H1 (cell line): ENCODE data around the gene IGBP1. TPM values are rescaled to one million over a fixed set of nuclear protein-coding genes. Genes with fewer than 3 reads are reported as not detected.

Source experiments
- CTCF ChIA-PET: fragments of 300-600 bp; sonication (Branson Sonifier 250); formaldehyde crosslinking; loops from one replicate; lab custom pipeline; 2021; ENCODE audit not compliant: partially characterized antibody; lab: Charles Lee
- POLR2A ChIA-PET: fragments of 300-600 bp; sonication (Branson Sonifier 250); formaldehyde crosslinking; loops from one replicate; lab custom pipeline; 2021; ENCODE audit warnings: inconsistent platforms; ENCODE audit not compliant: partially characterized antibody; lab: Charles Lee
- DNase-seq, 2 experiments: peaks; one replicate each; pipeline versions ENCODE4 v3.0.0 to v3.0.0-alpha.2; 2010 to 2022; ENCODE audit warnings: low spot score in 2 of 2, low read depth in 1 of 2, mixed read lengths in 1 of 2
- FAIRE-seq: peaks from 2 replicates; lab custom pipeline; 2011; peaks lifted over from hg19 to GRCh38; lab: Jason Lieb, UNC
- H2AFZ ChIP-seq: 2 replicates; pipeline ENCODE4 v1.8.1; 2012; ENCODE audit warnings: low read length, inconsistent platforms
- H2AK5ac ChIP-seq: 2 replicates; pipeline ENCODE4 v1.6.1; 2013; ENCODE audit warnings: low read depth, low read length
- H2BK120ac ChIP-seq: replicated peaks from 2 replicates; pipeline ENCODE3; 2013; ENCODE audit warnings: low read depth, low read length, inconsistent platforms
- H2BK12ac ChIP-seq: 2 replicates; pipeline ENCODE4 v1.6.1; 2013; ENCODE audit warnings: low read depth, low read length
- H2BK15ac ChIP-seq: 2 replicates; pipeline ENCODE4 v1.6.1; 2013; ENCODE audit warnings: low read length
- H2BK20ac ChIP-seq: 2 replicates; pipeline ENCODE4 v1.6.1; 2013; ENCODE audit warnings: low read length
- H2BK5ac ChIP-seq: 2 replicates; pipeline ENCODE4 v1.6.1; 2013; ENCODE audit warnings: low read depth, low read length
- H3K14ac ChIP-seq: 2 replicates; pipeline ENCODE4 v1.6.1; 2013; ENCODE audit warnings: inconsistent platforms; ENCODE audit not compliant: insufficient read length
- H3K18ac ChIP-seq: 2 replicates; pipeline ENCODE4 v1.6.1; 2013; ENCODE audit warnings: low read length; ENCODE audit errors: extremely low read depth
- H3K23ac ChIP-seq: 2 replicates; pipeline ENCODE4 v1.6.1; 2013; ENCODE audit warnings: inconsistent platforms; ENCODE audit not compliant: insufficient read length
- H3K23me2 ChIP-seq: 2 replicates; pipeline ENCODE4 v1.6.1; 2013; ENCODE audit warnings: low read depth, low read length
- H3K27ac ChIP-seq: 2 replicates; pipeline ENCODE4 v1.6.1; 2011; ENCODE audit warnings: low read depth, low read length, inconsistent platforms
- H3K27me3 ChIP-seq, 4 experiments: replicated peaks in 1 of 4; 1 replicate in 1 of 4; 2 replicates in 3 of 4; pipeline versions ENCODE4 v1.6.1 to v1.8.1; 2011 to 2013; ENCODE audit warnings: low read length in 3 of 4, mild to moderate bottlenecking in 3 of 4, inconsistent platforms in 2 of 4, mixed read lengths in 2 of 4, moderate library complexity in 1 of 4; ENCODE audit not compliant: control insufficient read depth in 3 of 4, insufficient read depth in 3 of 4; ENCODE audit errors: extremely low read depth in 1 of 4
- H3K36me3 ChIP-seq, 4 experiments: 2 replicates each; pipeline versions ENCODE4 v1.6.1 to v1.8.1; 2011 to 2013; ENCODE audit warnings: mild to moderate bottlenecking in 4 of 4, low read length in 3 of 4, moderate library complexity in 2 of 4, control low read depth in 1 of 4, inconsistent platforms in 1 of 4; ENCODE audit not compliant: insufficient read depth in 4 of 4, control insufficient read depth in 2 of 4
- H3K4ac ChIP-seq: replicated peaks from 2 replicates; pipeline ENCODE3; 2013; ENCODE audit warnings: low read length, low read depth, mixed read lengths, inconsistent platforms; ENCODE audit not compliant: insufficient read length
- H3K4me1 ChIP-seq, 4 experiments: replicated peaks in 1 of 4; 1 replicate in 1 of 4; 2 replicates in 3 of 4; pipeline versions ENCODE4 v1.6.1 to v1.8.1; 2011 to 2013; ENCODE audit warnings: low read length in 3 of 4, inconsistent platforms in 2 of 4, mixed read lengths in 1 of 4; ENCODE audit not compliant: insufficient read depth in 4 of 4, control insufficient read depth in 3 of 4
- H3K4me2 ChIP-seq, 2 experiments: 2 replicates each; pipeline versions ENCODE4 v1.6.1 to v1.8.1; 2011 to 2013; ENCODE audit warnings: low read depth in 2 of 2, low read length in 2 of 2, control low read depth in 1 of 2, inconsistent platforms in 1 of 2, mild to moderate bottlenecking in 1 of 2; ENCODE audit not compliant: insufficient read depth in 1 of 2
- H3K4me3 ChIP-seq, 4 experiments: fragments of 200-600, 300-600 bp in 1 of 4; sonication (generic), shearing (Covaris generic), sonication (Bioruptor Twin) in 1 of 4; 2 replicates each; pipeline versions ENCODE4 v1.5.1 to v1.8.1; 2011 to 2016; ENCODE audit warnings: low read length in 4 of 4, low read depth in 3 of 4, control low read depth in 2 of 4, inconsistent platforms in 2 of 4, mild to moderate bottlenecking in 2 of 4, mixed read lengths in 1 of 4, moderate library complexity in 1 of 4; ENCODE audit not compliant: insufficient read depth in 2 of 4; ENCODE audit errors: extremely low read depth in 1 of 4
- H3K56ac ChIP-seq: replicated peaks from 2 replicates; pipeline ENCODE3; 2013; ENCODE audit warnings: low read depth, mild to moderate bottlenecking, mixed read lengths, low read length, inconsistent platforms; ENCODE audit not compliant: insufficient read length
- H3K79me1 ChIP-seq: 2 replicates; pipeline ENCODE4 v1.6.1; 2013; ENCODE audit warnings: low read depth, low read length, control low read depth
- H3K79me2 ChIP-seq, 2 experiments: 2 replicates each; pipeline versions ENCODE4 v1.6.1 to v1.8.1; 2012 to 2013; ENCODE audit warnings: low read length in 2 of 2, mild to moderate bottlenecking in 2 of 2, inconsistent platforms in 1 of 2; ENCODE audit not compliant: insufficient read depth in 2 of 2, control insufficient read depth in 1 of 2
- H3K9ac ChIP-seq, 4 experiments: replicated peaks in 1 of 4; 1 replicate in 1 of 4; 2 replicates in 3 of 4; pipeline versions ENCODE4 v1.6.1 to v1.8.1; 2011 to 2013; ENCODE audit warnings: low read depth in 3 of 4, low read length in 3 of 4, control low read depth in 2 of 4, mild to moderate bottlenecking in 2 of 4, moderate library complexity in 2 of 4, inconsistent platforms in 1 of 4; ENCODE audit errors: extremely low read depth in 1 of 4
- H3K9me3 ChIP-seq, 2 experiments: 2 replicates each; pipeline versions ENCODE4 v1.6.1 to v1.8.1; 2012 to 2013; ENCODE audit warnings: mild to moderate bottlenecking in 2 of 2, moderate library complexity in 2 of 2, control low read depth in 1 of 2, inconsistent platforms in 1 of 2, low read depth in 1 of 2, low read length in 1 of 2, mixed read lengths in 1 of 2; ENCODE audit not compliant: insufficient read depth in 2 of 2
- H4K20me1 ChIP-seq, 2 experiments: replicated peaks in 1 of 2; 2 replicates each; pipeline versions ENCODE3 to v1.8.1; 2011 to 2013; ENCODE audit warnings: inconsistent platforms in 2 of 2, low read length in 2 of 2, mild to moderate bottlenecking in 1 of 2; ENCODE audit not compliant: insufficient read depth in 2 of 2, control insufficient read depth in 1 of 2
- H4K5ac ChIP-seq: 2 replicates; pipeline ENCODE4 v1.6.1; 2013; ENCODE audit warnings: low read length, low read depth, mixed read lengths, inconsistent platforms; ENCODE audit not compliant: insufficient read length
- H4K8ac ChIP-seq: 2 replicates; pipeline ENCODE4 v1.8.0; 2013; ENCODE audit warnings: mild to moderate bottlenecking, moderate library complexity, low read length, inconsistent platforms; ENCODE audit not compliant: insufficient read depth; ENCODE audit errors: extremely low read depth
- H4K91ac ChIP-seq: replicated peaks from 2 replicates; pipeline ENCODE3; 2013; ENCODE audit warnings: low read length, mixed read lengths, inconsistent platforms; ENCODE audit not compliant: insufficient read length
- KDM1A ChIP-seq: fragments of 200-600, 300-600 bp; sonication (generic); IDR thresholded peaks from 2 replicates; pipeline ENCODE4 v1.7.1; 2016; ENCODE audit warnings: mild to moderate bottlenecking, low read length, borderline replicate concordance
- WGBS, 2 experiments: shearing (Covaris generic) in 1 of 2; methylation state at CpG; one replicate each; pipeline versions ENCODE4 v1.1.6 to v1.1.7; 2013 to 2015; ENCODE audit warnings: low lambda C conversion rate in 2 of 2, mixed read lengths in 2 of 2, inconsistent platforms in 1 of 2, low coverage in 1 of 2, missing lambda C conversion rate in 1 of 2; ENCODE audit not compliant: insufficient replicate concordance in 2 of 2, insufficient coverage in 1 of 2, insufficient read length in 1 of 2; ENCODE audit errors: extremely low coverage in 1 of 2, missing lambda C conversion rate in 1 of 2; 5-methylcytosine and 5-hydroxymethylcytosine counted together
- polyA plus RNA-seq, 7 experiments: library from polyadenylated mRNA; depleted of rRNA in 3 of 7; stranded (reverse) in 5 of 7; unstranded in 2 of 7; fragments of >200 nt in 5 of 7; fragments of 200-250 nt in 2 of 7; gene quantifications; 1 replicate in 5 of 7; 2 replicates in 1 of 7; 4 replicates in 1 of 7; pipeline versions ENCODE4 v1.2.1 to v1.2.3, GENCODE V29; 2011 to 2013; ENCODE audit warnings: missing spikeins in 2 of 7, mixed read lengths in 2 of 7
- total RNA-seq: library from RNA; stranded (reverse); fragmentation: NEBNext Ultra II Directional; extraction: Animal tissue kit (Norgen Biotek cat#: 25700); gene quantifications from 2 replicates; pipeline ENCODE4 v1.2.1, GENCODE V29; 2021

The IGBP1 gene
- total and polyA plus RNA-seq, 2 of the 8 experiments (the other 6 are each of a cell fraction or from before 2014, with no cell fraction given), result 41.3 to 45.4 TPM

- H3K4me1 ChIP-seq, result no peaks in the 10 kb centered on the region
- FAIRE-seq, result no peak
- H3K36me3 ChIP-seq, result no peaks in the 10 kb centered on the region
- H3K79me2 ChIP-seq, result no peaks in the 10 kb centered on the region
- H3K9me3 ChIP-seq, result no peaks in the 10 kb centered on the region
- no peak overlapping the region for H3K4me2 ChIP-seq
- H2BK5ac ChIP-seq, result no peak overlapping the region
- H4K20me1 ChIP-seq, result no peaks in the 10 kb centered on the region
- H3K18ac ChIP-seq, result no peak overlapping the region
- H3K56ac ChIP-seq, result no peak overlapping the region
- CTCF ChIA-PET, result interaction anchor here (1.6 kb wide), 1 partner anchor 58 kb away, joined by 6 read pairs; no protein-coding TSS in a partner anchor
- no peak overlapping the region for H2BK120ac ChIP-seq
- H3K14ac ChIP-seq, result no peak overlapping the region
- no peak overlapping the region for H3K9ac ChIP-seq
- DNase-seq, result no peak
- no peaks in the 10 kb centered on the region for H3K27me3 ChIP-seq
- no peak overlapping the region for H2BK15ac ChIP-seq
- no peak overlapping the region for H3K4ac ChIP-seq
- no peak overlapping the region for H2AFZ ChIP-seq
- no peak overlapping the region for H2BK20ac ChIP-seq
- no peak overlapping the region for H4K8ac ChIP-seq
- no peaks in the 10 kb centered on the region for H3K23me2 ChIP-seq
- no peak overlapping the region for H3K4me3 ChIP-seq
- H3K23ac ChIP-seq, result no peak overlapping the region
- no peak for TF ChIP-seq KDM1A
- TF ChIP-seq, all 59 proteins: peak for 0
- Histone ChIP-seq H2AK5ac (no peak overlapping the region), H3K27ac (no peak overlapping the region), H3K79me1 (no peaks in the 10 kb centered on the region), H4K91ac (no peak overlapping the region), H2BK12ac (no peak overlapping the region), H4K5ac (no peak overlapping the region)
- WGBS, 2 experiments, result 80% methylated on average over 4 of the region's 4 CpGs; no CpG with 5 or more reads in 1 of the 2 experiments
- POLR2A ChIA-PET, result no interaction called here
These were observed 41.0 kb upstream of the IGBP1 start for GRCh38 chrX:70092247-70092646.
